Suprapubic skin (tissue), 4 donors: ENCODE measurements around the gene RGS7BP. TPM values are rescaled to one million over a fixed set of nuclear protein-coding genes. Genes with fewer than 3 reads are reported as not detected.

Experiments used
- DNase-seq, 2 donors: peaks; one replicate each; pipeline ENCODE4 v3.0.0-alpha.2; 2019; ENCODE audit warnings: low spot score in 2 of 2
- H3K27ac ChIP-seq: fragments of 200-600 bp; sonication (generic); one replicate; pipeline ENCODE4 v1.5.1; 2019
- H3K27me3 ChIP-seq: fragments of 200-600 bp; sonication (generic); one replicate; pipeline ENCODE4 v1.5.1; 2019
- H3K36me3 ChIP-seq: fragments of 200-600 bp; sonication (generic); one replicate; pipeline ENCODE4 v1.5.1; 2019
- H3K4me1 ChIP-seq: fragments of 200-600 bp; sonication (generic); one replicate; pipeline ENCODE4 v1.5.1; 2019
- H3K4me3 ChIP-seq: fragments of 200-600 bp; sonication (generic); one replicate; pipeline ENCODE4 v1.5.1; 2019; ENCODE audit warnings: mild to moderate bottlenecking
- H3K9me3 ChIP-seq: fragments of 200-600 bp; sonication (generic); one replicate; pipeline ENCODE4 v1.5.1; 2019
- EP300 ChIP-seq: sonication (generic); formaldehyde crosslinking; IDR thresholded peaks from one replicate; pipeline ENCODE4 v1.6.1; 2017; ENCODE audit warnings: antibody characterized with exemption
- POLR2A ChIP-seq, 2 donors: fragments of 450-650 bp; IDR thresholded peaks; one replicate each; pipeline ENCODE4 v1.6.1; 2017; ENCODE audit warnings: antibody characterized with exemption in 2 of 2, mild to moderate bottlenecking in 2 of 2, moderate library complexity in 2 of 2
- POLR2AphosphoS5 ChIP-seq, 3 donors: sonication (generic); formaldehyde crosslinking; IDR thresholded peaks; one replicate each; pipeline ENCODE4 v1.6.1; 2017; ENCODE audit warnings: antibody characterized with exemption in 3 of 3
- WGBS: methylation state at CpG from one replicate; pipeline ENCODE4 v1.1.5; 2018; 5-methylcytosine and 5-hydroxymethylcytosine counted together
- total RNA-seq, 4 donors: library from RNA; depleted of rRNA; stranded (reverse); fragments of >200 nt; gene quantifications; one replicate each; pipeline ENCODE4 v1.1.0, GENCODE V29; 2016
- TF ChIP-seq, protein P1 (sequence below), 2 donors: fragments of 200-600 bp in 1 of 2; fragments of 450-650 bp in 1 of 2; sonication (generic) in 1 of 2; IDR thresholded peaks; one replicate each; pipeline ENCODE4 v1.5.1; 2016 to 2019; ENCODE audit warnings: antibody characterized with exemption in 2 of 2, mild to moderate bottlenecking in 1 of 2, moderate library complexity in 1 of 2

The RGS7BP gene
- total RNA-seq, 4 donors from 2014 or later, result 0.55 to 2.2 (median 1.4) TPM; not detected in 1

DNA sequence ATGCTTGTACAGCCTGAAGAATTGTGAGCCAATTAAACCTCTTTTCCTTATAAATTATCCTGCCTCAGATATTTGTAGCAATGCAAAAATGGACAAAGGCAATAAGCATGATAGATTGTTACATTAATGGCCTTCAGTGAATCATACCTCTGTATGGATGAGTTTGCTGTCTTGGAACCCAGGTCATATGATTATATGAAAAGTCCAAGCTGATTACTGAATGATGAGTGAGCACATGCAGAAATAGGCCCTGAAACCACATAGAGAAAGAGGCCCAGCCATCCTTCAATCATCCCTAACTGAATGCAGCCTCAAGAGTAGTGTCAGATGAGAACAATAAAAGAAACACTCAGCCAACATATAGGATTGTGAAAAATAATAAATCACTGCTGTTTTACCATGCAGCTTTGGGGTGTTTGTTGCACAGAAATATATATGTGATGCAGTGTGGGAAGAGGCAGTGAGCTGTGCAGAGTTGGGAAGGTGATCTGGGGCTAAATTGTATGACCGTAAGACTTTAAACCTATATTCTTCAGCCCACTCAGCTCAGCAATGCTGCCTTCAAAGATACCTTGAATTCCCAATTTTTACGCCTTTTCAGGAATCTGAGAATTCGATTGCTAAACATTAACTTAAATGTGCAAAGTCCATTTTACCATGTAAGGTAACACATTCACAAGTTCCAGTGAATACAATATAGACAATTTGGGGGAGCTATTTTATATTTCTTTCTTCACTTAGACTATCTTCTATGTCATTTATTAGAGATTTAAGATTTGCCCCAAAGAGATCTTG is 148.1 kb downstream of the RGS7BP start:
- 94% methylated on average over 3 of the region's 3 CpGs for WGBS
- no peaks in the 10 kb centered on the region for H3K4me1 ChIP-seq
- no peak overlapping the region for H3K27ac ChIP-seq
- no peaks in the 10 kb centered on the region for H3K9me3 ChIP-seq
- DNase-seq, result no peak
- no peaks in the 10 kb centered on the region for H3K27me3 ChIP-seq
- no peaks in the 10 kb centered on the region for H3K36me3 ChIP-seq
- no peak overlapping the region for H3K4me3 ChIP-seq
- TF ChIP-seq EP300 (no peak), POLR2A (IDR thresholded peaks at IDR 0.05) (no peak), POLR2AphosphoS5 (IDR thresholded peaks at IDR 0.05) (no peak)
- TF ChIP-seq, protein P1, sequence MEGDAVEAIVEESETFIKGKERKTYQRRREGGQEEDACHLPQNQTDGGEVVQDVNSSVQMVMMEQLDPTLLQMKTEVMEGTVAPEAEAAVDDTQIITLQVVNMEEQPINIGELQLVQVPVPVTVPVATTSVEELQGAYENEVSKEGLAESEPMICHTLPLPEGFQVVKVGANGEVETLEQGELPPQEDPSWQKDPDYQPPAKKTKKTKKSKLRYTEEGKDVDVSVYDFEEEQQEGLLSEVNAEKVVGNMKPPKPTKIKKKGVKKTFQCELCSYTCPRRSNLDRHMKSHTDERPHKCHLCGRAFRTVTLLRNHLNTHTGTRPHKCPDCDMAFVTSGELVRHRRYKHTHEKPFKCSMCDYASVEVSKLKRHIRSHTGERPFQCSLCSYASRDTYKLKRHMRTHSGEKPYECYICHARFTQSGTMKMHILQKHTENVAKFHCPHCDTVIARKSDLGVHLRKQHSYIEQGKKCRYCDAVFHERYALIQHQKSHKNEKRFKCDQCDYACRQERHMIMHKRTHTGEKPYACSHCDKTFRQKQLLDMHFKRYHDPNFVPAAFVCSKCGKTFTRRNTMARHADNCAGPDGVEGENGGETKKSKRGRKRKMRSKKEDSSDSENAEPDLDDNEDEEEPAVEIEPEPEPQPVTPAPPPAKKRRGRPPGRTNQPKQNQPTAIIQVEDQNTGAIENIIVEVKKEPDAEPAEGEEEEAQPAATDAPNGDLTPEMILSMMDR (IDR thresholded peaks at IDR 0.05), result no peak

DNA sequence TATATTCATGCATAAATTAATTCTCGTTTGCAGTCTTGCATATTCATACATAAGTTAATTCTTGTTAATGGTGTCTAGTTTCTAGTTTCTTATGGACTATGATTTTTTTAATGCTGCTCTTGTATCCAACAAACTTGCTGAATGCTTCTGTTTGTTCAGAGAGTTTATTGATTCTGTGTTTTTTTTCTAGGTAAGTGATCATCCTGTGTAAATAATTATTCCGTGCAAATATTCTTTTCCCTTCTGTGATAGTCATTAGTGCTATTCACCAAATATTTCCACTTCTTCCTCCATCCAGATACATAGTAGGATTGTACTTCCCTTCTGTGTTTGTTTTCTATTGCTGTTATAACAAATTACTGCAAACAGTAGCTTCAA is 148.7 kb downstream of the RGS7BP start:
- no peak for TF ChIP-seq POLR2A (IDR thresholded peaks at IDR 0.05)
- TF ChIP-seq, protein P1 (IDR thresholded peaks at IDR 0.05), result no peak
- TF ChIP-seq EP300, result no peak
- no peak for TF ChIP-seq POLR2AphosphoS5 (IDR thresholded peaks at IDR 0.05)
- WGBS, result 92% methylated on average over 2 of the region's 2 CpGs
- no peak for DNase-seq

DNA sequence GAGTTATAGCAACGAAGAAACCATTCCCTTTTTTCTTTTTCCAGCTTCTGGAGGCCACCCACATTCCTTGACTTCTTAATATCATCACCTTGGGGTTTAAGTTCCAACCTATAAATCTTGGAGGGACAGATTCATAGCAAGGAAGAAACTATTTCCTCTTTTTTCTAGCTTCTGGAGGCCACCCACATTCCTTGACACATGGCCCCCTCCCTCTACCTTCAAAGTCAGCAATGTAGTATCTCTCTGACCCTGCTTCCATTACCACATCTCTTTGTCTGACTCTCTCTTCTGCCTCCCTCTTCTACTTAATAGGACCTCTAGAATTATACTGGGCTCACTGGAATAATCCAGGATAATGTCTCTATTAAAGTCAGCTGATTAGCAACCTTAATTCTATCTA is 149.8 kb downstream of the RGS7BP start:
- TF ChIP-seq, protein P1 (IDR thresholded peaks at IDR 0.05), result no peak
- TF ChIP-seq POLR2A (IDR thresholded peaks at IDR 0.05), result no peak
- TF ChIP-seq POLR2AphosphoS5 (IDR thresholded peaks at IDR 0.05), result no peak
- TF ChIP-seq EP300, result no peak
- H3K4me1 ChIP-seq, result no peaks in the 10 kb centered on the region
- H3K4me3 ChIP-seq, result no peak overlapping the region
- H3K9me3 ChIP-seq, result no peaks in the 10 kb centered on the region
- 24% methylated on average over 1 of the region's 1 CpG for WGBS
- H3K27me3 ChIP-seq, result no peaks in the 10 kb centered on the region
- H3K27ac ChIP-seq, result no peak overlapping the region
- no peaks in the 10 kb centered on the region for H3K36me3 ChIP-seq
- no peak for DNase-seq

More for the DNA sequence above, 148.7 kb downstream of the RGS7BP start:
- Histone ChIP-seq H3K9me3 (no peaks in the 10 kb centered on the region), H3K4me1 (no peaks in the 10 kb centered on the region), H3K27me3 (no peaks in the 10 kb centered on the region), H3K4me3 (no peak overlapping the region), H3K36me3 (no peaks in the 10 kb centered on the region), H3K27ac (no peak overlapping the region)

GRCh38 chr5:64659289-64659688 is 153.5 kb downstream of the RGS7BP start:
- TF ChIP-seq, protein P1 (IDR thresholded peaks at IDR 0.05), result no peak
- WGBS, result 79% methylated on average over 3 of the region's 3 CpGs
- Histone ChIP-seq H3K27ac (no peak overlapping the region), H3K27me3 (peaks cover 5% of the 10 kb centered on the region), H3K36me3 (no peaks in the 10 kb centered on the region), H3K9me3 (no peaks in the 10 kb centered on the region), H3K4me1 (no peaks in the 10 kb centered on the region), H3K4me3 (no peak overlapping the region)
- no peak for DNase-seq

Other genes with a start within 250 kb of the RGS7BP start
- not detected for gene SHISAL2B, start 184.5 kb downstream of the RGS7BP start, total RNA-seq